K562 (cell line): ENCODE measurements around the gene PRICKLE4. TPM values are rescaled to one million over a fixed set of nuclear protein-coding genes. Genes with fewer than 3 reads are reported as not detected.

ENCODE experiments used
- ATAC-seq: fragments of 200-7000 bp; cut with Tn5 transposase; 3 replicates; pipeline ENCODE4 v1.9.1; 2020; ENCODE audit warnings: moderate library complexity
- BruUV-seq: library from RNA; stranded (reverse); fragments of 400-500 nt; replicated peaks from 2 replicates; lab custom pipeline; 2021; lab: Mats Ljungman, UMichigan
- CTCF ChIA-PET: fragments of 300-600 bp; formaldehyde crosslinking; extraction: SDS; loops from one replicate; lab custom pipeline; 2021; ENCODE audit warnings: low intra/inter-chr PET ratio; lab: Yijun Ruan, JAX
- POLR2A ChIA-PET: fragments of 300-600, 350-650 bp; sonication (Branson Sonifier 250); formaldehyde crosslinking; extraction: SDS; loops from one replicate; lab custom pipeline; 2021; ENCODE audit warnings: antibody characterized with exemption, inconsistent platforms; lab: Yijun Ruan, JAX
- DNase-seq, 4 experiments: peaks; one replicate each; pipeline versions ENCODE4 v3.0.0 to v3.0.0-alpha.2; 2011 to 2018; ENCODE audit warnings: low spot score in 3 of 4, mixed read lengths in 3 of 4; ENCODE audit errors: extremely low read depth in 1 of 4
- FAIRE-seq: peaks from 2 replicates; lab custom pipeline; 2011; peaks lifted over from hg19 to GRCh38; lab: Jason Lieb, UNC
- H2AFZ ChIP-seq: 2 replicates; pipeline ENCODE4 v1.6.0; 2011; ENCODE audit warnings: low read depth, low read length, control low read depth, inconsistent platforms
- H3K27ac ChIP-seq: fragments of 200-600 bp; 3 replicates; pipeline ENCODE4 v1.8.0; 2011; ENCODE audit warnings: low read depth, mild to moderate bottlenecking, control low read depth, inconsistent platforms, low read length, moderate library complexity, mixed read lengths; ENCODE audit errors: extremely low read depth
- H3K27me3 ChIP-seq, 2 experiments: fragments of 300-600 bp in 1 of 2; 2 replicates in 1 of 2; 3 replicates in 1 of 2; pipeline versions ENCODE4 v1.6.0 to v1.8.0; 2011; ENCODE audit warnings: inconsistent platforms in 2 of 2, low read length in 2 of 2, mild to moderate bottlenecking in 1 of 2, mixed read lengths in 1 of 2, moderate library complexity in 1 of 2; ENCODE audit not compliant: control insufficient read depth in 2 of 2, insufficient read depth in 2 of 2
- H3K36me3 ChIP-seq: fragments of 300-600 bp; 3 replicates; pipeline ENCODE4 v1.8.0; 2011; ENCODE audit warnings: mild to moderate bottlenecking, low read length, inconsistent platforms; ENCODE audit not compliant: control insufficient read depth, insufficient read depth
- H3K4me1 ChIP-seq, 2 experiments: fragments of 200-600 bp in 1 of 2; replicated peaks in 1 of 2; 2 replicates in 1 of 2; 3 replicates in 1 of 2; pipeline versions ENCODE4 v1.5.1 to v1.8.0; 2011; ENCODE audit warnings: inconsistent platforms in 2 of 2, low read length in 2 of 2, mild to moderate bottlenecking in 1 of 2, mixed read lengths in 1 of 2, moderate library complexity in 1 of 2; ENCODE audit not compliant: control insufficient read depth in 2 of 2, insufficient read depth in 2 of 2
- H3K4me2 ChIP-seq: 2 replicates; pipeline ENCODE4 v1.6.1; 2011; ENCODE audit warnings: low read length, control low read depth, inconsistent platforms, mixed read lengths; ENCODE audit not compliant: insufficient read depth
- H3K4me3 ChIP-seq: fragments of 200-600 bp; sonication (generic), shearing (Covaris generic); 2 replicates; pipeline ENCODE4 v1.5.1; 2016; ENCODE audit warnings: control low read depth, inconsistent platforms
- H3K79me2 ChIP-seq: fragments of 200-600 bp; 3 replicates; pipeline ENCODE4 v1.8.0; 2011; ENCODE audit warnings: low read length, inconsistent platforms; ENCODE audit not compliant: control insufficient read depth, insufficient read depth
- H3K9ac ChIP-seq, 2 experiments: 2 replicates each; pipeline versions ENCODE4 v1.6.0 to v1.6.1; 2011; ENCODE audit warnings: low read depth in 2 of 2, low read length in 2 of 2, control low read depth in 1 of 2, inconsistent platforms in 1 of 2, mild to moderate bottlenecking in 1 of 2, mixed read lengths in 1 of 2; ENCODE audit not compliant: insufficient read depth in 1 of 2
- H3K9me1 ChIP-seq: one replicate; pipeline ENCODE4 v1.6.0; 2011; ENCODE audit warnings: inconsistent platforms, mild to moderate bottlenecking, low read length, moderate library complexity; ENCODE audit not compliant: control insufficient read depth, insufficient read depth
- H3K9me3 ChIP-seq: replicated peaks from 2 replicates; pipeline ENCODE4 v1.5.1; 2011; ENCODE audit warnings: low read depth, low read length, inconsistent platforms; ENCODE audit not compliant: control insufficient read depth, insufficient read depth
- H4K20me1 ChIP-seq: replicated peaks from 2 replicates; pipeline ENCODE4 v1.6.1; 2011; ENCODE audit warnings: low read length, inconsistent platforms, mixed read lengths; ENCODE audit not compliant: control insufficient read depth, insufficient read depth
- C11orf30 ChIP-seq: fragments of 450-650 bp; IDR thresholded peaks from 2 replicates; pipeline ENCODE4 v1.6.1; 2016; ENCODE audit warnings: low read depth, mild to moderate bottlenecking
- CGGBP1 ChIP-seq: fragments of 250-450 bp; sonication (Bioruptor Pico); IDR thresholded peaks from 2 replicates; pipeline ENCODE4 v1.9.0; 2021; ENCODE audit warnings: mild to moderate bottlenecking
- CHD1 ChIP-seq: fragments of 200-600 bp; sonication (generic); IDR thresholded peaks from one replicate; pipeline ENCODE4 v1.6.1; 2012; ENCODE audit warnings: mild to moderate bottlenecking, moderate library complexity, low read length, inconsistent platforms
- FOXP4 ChIP-seq: sonication (generic); formaldehyde crosslinking; IDR thresholded peaks from 2 replicates; pipeline ENCODE4 v1.8.0; 2022; ENCODE audit warnings: mild to moderate bottlenecking, missing genetic modification reagents, borderline replicate concordance
- LCOR ChIP-seq: sonication (generic); formaldehyde crosslinking; IDR thresholded peaks from 2 replicates; pipeline ENCODE4 v1.8.0; 2022; ENCODE audit warnings: mild to moderate bottlenecking, missing genetic modification reagents
- RBM15 ChIP-seq: fragments of 200-400 bp; formaldehyde crosslinking; IDR thresholded peaks from 2 replicates; pipeline ENCODE4 v1.6.1; 2018; ENCODE audit warnings: mild to moderate bottlenecking, low read length, moderate library complexity; ENCODE audit not compliant: insufficient read depth
- YY1 ChIP-seq, 3 experiments: IDR thresholded peaks; 2 replicates each; pipeline ENCODE4 v1.6.1; 2011; ENCODE audit warnings: low read length in 2 of 3, mild to moderate bottlenecking in 2 of 3, moderate library complexity in 2 of 3, borderline replicate concordance in 1 of 3, control low read depth in 1 of 3, low read depth in 1 of 3; ENCODE audit not compliant: insufficient read depth in 3 of 3, insufficient replicate concordance in 2 of 3, control insufficient read depth in 1 of 3, insufficient read length in 1 of 3; ENCODE audit errors: extremely low read depth in 1 of 3
- ZC3H8 ChIP-seq: fragments of 450-650 bp; IDR thresholded peaks from 2 replicates; pipeline ENCODE4 v1.6.1; 2017
- ZNF41 ChIP-seq: fragments of 250-450 bp; sonication (Bioruptor Pico); conservative IDR thresholded peaks from 2 replicates; pipeline ENCODE4 v1.4.0; 2020; ENCODE audit warnings: mild to moderate bottlenecking
- ZNF764 ChIP-seq: fragments of 250-450 bp; sonication (Bioruptor Pico); IDR thresholded peaks from 2 replicates; pipeline ENCODE4 v1.4.0; 2020; ENCODE audit warnings: low read depth, mild to moderate bottlenecking, moderate library complexity
- WGBS: fragments of 100-300 bp; shearing (Covaris generic); methylation state at CpG from one replicate; pipeline ENCODE4 v1.1.6; 2016; ENCODE audit warnings: low coverage, mixed read lengths; ENCODE audit not compliant: insufficient coverage; ENCODE audit errors: missing lambda C conversion rate; 5-methylcytosine and 5-hydroxymethylcytosine counted together
- in situ Hi-C: fragments of 300-500 bp; cut with MboI; formaldehyde crosslinking; loops from 4 replicates; pipeline ENCODE4 v1.15.0; 2018; ENCODE audit warnings: inconsistent platforms, mixed read lengths
- intact Hi-C: fragments of 100-400 bp; cut with micrococcal nuclease; formaldehyde crosslinking; loops from 2 replicates; pipeline ENCODE4 v1.14.2; 2022
- polyA plus RNA-seq, 8 experiments: library from polyadenylated mRNA; depleted of rRNA in 4 of 8; stranded (reverse) in 5 of 8; unstranded in 3 of 8; fragments of >200 nt; fragmentation: Nextera tagmentation in 2 of 8; fragmentation: Illumina TruSeq in 1 of 8; extraction: Ambion mirVana in 2 of 8; extraction: Trizol in 1 of 8; gene quantifications; 2 replicates each; pipeline versions ENCODE4 v1.2.1 to v1.2.3, GENCODE V29; 2011 to 2014; ENCODE audit warnings: inconsistent platforms in 1 of 8, missing spikeins in 1 of 8
- total RNA-seq, 7 experiments: library from RNA; depleted of rRNA in 6 of 7; stranded (reverse); fragments of >200 nt in 6 of 7; fragmentation: Illumina TruSeq in 2 of 7; extraction: Trizol in 2 of 7; gene quantifications; 2 replicates each; pipeline versions ENCODE4 v1.2.1 to v1.2.3, GENCODE V29; 2011 to 2021; ENCODE audit warnings: low replicate concordance in 1 of 7
- TF ChIP-seq, protein P1 (sequence below): fragments of 250-450 bp; sonication (Bioruptor Pico); IDR thresholded peaks from 2 replicates; pipeline ENCODE4 v1.5.0; 2021
- TF ChIP-seq, protein P2 (sequence below), 2 experiments: fragments of 450-650 bp; IDR thresholded peaks; 2 replicates each; pipeline ENCODE4 v1.6.1; 2016
- TF ChIP-seq, protein P3 (sequence below): fragments of 250-450 bp; sonication (Bioruptor Pico); IDR thresholded peaks from 2 replicates; pipeline ENCODE4 v1.5.0; 2021; ENCODE audit warnings: mild to moderate bottlenecking, moderate library complexity

The PRICKLE4 gene
- total and polyA plus RNA-seq, 9 of the 15 experiments (the other 6 are each of a cell fraction or from before 2014, with no cell fraction given), result 0.20 to 0.32 (median 0.27) TPM; not detected in 6

GRCh38 chr6:41756354-41756753 is 24.2 kb upstream of the PRICKLE4 start:
- in situ Hi-C loops, result no loop called here
- Histone ChIP-seq H3K79me2 (no peaks in the 10 kb centered on the region), H3K9me3 (no peaks in the 10 kb centered on the region), H3K4me2 (no peak overlapping the region), H3K27ac (no peak overlapping the region), H3K9me1 (no peaks in the 10 kb centered on the region), H3K4me1 (peaks cover 0 to 7% of the 10 kb centered on the region in 2 experiments; a peak in 1 of 5 replicates), H3K36me3 (no peaks in the 10 kb centered on the region), H2AFZ (no peak overlapping the region), H4K20me1 (no peaks in the 10 kb centered on the region), H3K27me3 (peaks cover 36 to 50% of the 10 kb centered on the region in 2 experiments), H3K4me3 (no peak overlapping the region), H3K9ac (no peak overlapping the region; a peak in 1 of 4 replicates)
- WGBS, result 10% methylated on average over 13 of the region's 13 CpGs
- DNase-seq (no peak), FAIRE-seq (no peak), ATAC-seq (peak; percentile 23)
- CTCF ChIA-PET, result no interaction called here
- BruUV-seq, result no TSS peak
- TF ChIP-seq RBM15 (no peak), C11orf30 (no peak), ZNF41 (CRISPR knock-in tag) (no peak), ZC3H8 (no peak), ZNF764 (no peak), CHD1 (no peak), CGGBP1 (CRISPR knock-in tag) (no peak), YY1 (IDR thresholded peaks at IDR 0.05; ENCODE audit: borderline replicate concordance in 1 of 3, control insufficient read depth in 1 of 3, extremely low read depth in 1 of 3, insufficient read depth in 3 of 3, insufficient read length in 1 of 3, insufficient replicate concordance in 2 of 3, low read depth in 1 of 3, low read length in 2 of 3) (no peak), LCOR (CRISPR knock-in tag) (no peak), FOXP4 (CRISPR knock-in tag) (no peak)
- TF ChIP-seq, protein P1, sequence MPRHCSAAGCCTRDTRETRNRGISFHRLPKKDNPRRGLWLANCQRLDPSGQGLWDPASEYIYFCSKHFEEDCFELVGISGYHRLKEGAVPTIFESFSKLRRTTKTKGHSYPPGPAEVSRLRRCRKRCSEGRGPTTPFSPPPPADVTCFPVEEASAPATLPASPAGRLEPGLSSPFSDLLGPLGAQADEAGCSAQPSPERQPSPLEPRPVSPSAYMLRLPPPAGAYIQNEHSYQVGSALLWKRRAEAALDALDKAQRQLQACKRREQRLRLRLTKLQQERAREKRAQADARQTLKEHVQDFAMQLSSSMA (CRISPR knock-in tag), result no peak
- TF ChIP-seq, protein P2, sequence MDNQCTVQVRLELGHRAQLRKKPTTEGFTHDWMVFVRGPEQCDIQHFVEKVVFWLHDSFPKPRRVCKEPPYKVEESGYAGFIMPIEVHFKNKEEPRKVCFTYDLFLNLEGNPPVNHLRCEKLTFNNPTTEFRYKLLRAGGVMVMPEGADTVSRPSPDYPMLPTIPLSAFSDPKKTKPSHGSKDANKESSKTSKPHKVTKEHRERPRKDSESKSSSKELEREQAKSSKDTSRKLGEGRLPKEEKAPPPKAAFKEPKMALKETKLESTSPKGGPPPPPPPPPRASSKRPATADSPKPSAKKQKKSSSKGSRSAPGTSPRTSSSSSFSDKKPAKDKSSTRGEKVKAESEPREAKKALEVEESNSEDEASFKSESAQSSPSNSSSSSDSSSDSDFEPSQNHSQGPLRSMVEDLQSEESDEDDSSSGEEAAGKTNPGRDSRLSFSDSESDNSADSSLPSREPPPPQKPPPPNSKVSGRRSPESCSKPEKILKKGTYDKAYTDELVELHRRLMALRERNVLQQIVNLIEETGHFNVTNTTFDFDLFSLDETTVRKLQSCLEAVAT (IDR thresholded peaks at IDR 0.05), result no peak
- TF ChIP-seq, protein P3, sequence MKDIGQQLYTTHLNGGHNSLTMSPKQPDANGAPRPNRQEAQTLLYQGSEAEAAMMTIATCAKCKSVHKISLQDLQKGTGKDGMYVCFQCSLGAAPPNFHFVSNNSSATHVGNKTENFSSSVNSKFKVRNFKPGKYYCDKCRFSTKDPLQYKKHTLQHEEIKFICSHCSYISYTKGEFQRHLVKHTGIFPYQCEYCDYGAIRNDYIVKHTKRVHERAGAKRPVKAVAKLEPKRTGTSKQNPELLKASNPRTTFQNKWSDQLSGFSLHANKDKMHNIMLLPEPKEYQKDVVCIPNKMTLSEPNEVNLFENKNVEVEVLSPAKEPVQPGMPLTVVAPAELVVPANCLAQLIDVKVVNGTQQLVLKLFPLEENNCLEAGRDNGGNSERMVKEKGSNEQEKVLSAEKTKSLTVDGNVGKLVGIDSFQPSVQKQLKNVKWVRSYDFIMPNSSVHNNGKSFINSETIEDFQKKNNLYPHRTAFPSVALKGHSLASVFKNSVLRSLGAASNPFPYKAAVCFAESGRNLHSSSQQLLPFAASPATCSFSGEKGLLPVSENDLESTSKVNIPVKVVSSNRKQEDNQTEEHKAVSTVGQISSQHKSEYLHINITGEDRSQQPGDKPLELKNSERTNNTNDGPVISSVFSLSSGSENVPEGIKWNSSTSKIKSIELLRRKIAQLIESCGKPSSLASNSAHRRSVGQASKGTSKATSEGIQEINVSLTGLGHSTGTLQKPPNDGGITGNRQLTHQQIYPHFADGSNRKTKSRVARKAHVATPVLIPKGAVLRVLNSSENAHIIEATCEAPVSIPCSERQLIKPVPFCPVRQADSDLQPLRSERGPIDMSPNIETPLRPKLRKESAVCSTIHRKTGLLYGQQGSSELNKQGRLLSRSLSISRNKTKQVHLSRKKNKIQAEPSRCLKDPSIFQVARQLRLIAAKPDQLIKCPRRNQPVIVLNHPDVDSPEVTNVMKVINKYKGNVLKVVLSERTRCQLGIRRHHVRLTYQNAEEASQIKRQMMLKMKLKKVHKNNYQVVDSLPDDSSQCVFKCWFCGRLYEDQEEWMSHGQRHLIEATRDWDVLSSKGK (CRISPR knock-in tag), result no peak
- intact Hi-C loops, result no loop called here
- POLR2A ChIA-PET, result no interaction called here
